GM06990 (cell line): ENCODE measurements around the gene KRT7.
A peak's percentile ranks its signal among the peaks of the same experiment; 100 is the strongest.
"Not testable (repeated sequence)": the region's sequence is repeated elsewhere in the genome, so short reads cannot be mapped to it uniquely, and the experiment has no call there.

Source experiments
- DNase-seq: peaks from one replicate; pipeline ENCODE4 v3.0.0-alpha.2; 2011; ENCODE audit not compliant: insufficient read length; ENCODE audit errors: extremely low read depth
- H3K27me3 ChIP-seq: replicated peaks from 2 replicates; pipeline ENCODE4 v1.6.0; 2011; ENCODE audit warnings: low read length; ENCODE audit not compliant: control insufficient read depth, insufficient read depth
- H3K36me3 ChIP-seq: 2 replicates; pipeline ENCODE4 v1.5.1; 2011; ENCODE audit warnings: low read length; ENCODE audit not compliant: control insufficient read depth, insufficient read depth
- H3K4me3 ChIP-seq: replicated peaks from 2 replicates; pipeline ENCODE4 v1.5.1; 2011; ENCODE audit warnings: low read depth, mild to moderate bottlenecking, control low read depth, low read length
- CTCF ChIP-seq: IDR thresholded peaks from 2 replicates; pipeline ENCODE4 v1.5.1; 2011; ENCODE audit warnings: low read length, control low read depth, mild to moderate bottlenecking, inconsistent platforms; ENCODE audit not compliant: insufficient read depth, poor library complexity, severe bottlenecking

KRT7 gene

GRCh38 chr12:52248541-52249461, 15.8 kb downstream of the KRT7 start:
- Histone ChIP-seq H3K4me3 (no peak overlapping the region), H3K27me3 (no peaks in the 10 kb centered on the region), H3K36me3 (no peaks in the 10 kb centered on the region; the same call in 1 of the 2 replicates)
- no peak for TF ChIP-seq CTCF
- no peak for DNase-seq

- no peak for TF ChIP-seq CTCF
- no peaks in the 10 kb centered on the region for H3K27me3 ChIP-seq
- no peaks in the 10 kb centered on the region; the same call in 1 of the 2 replicates for H3K36me3 ChIP-seq
- no peak overlapping the region for H3K4me3 ChIP-seq
- DNase-seq, result no peak
Measured at GRCh38 chr12:52249511-52250047, 16.5 kb downstream of the KRT7 start.

GRCh38 chr12:52250048-52250990, 17.3 kb downstream of the KRT7 start:
- H3K36me3 ChIP-seq, result no peaks in the 10 kb centered on the region; the same call in 1 of the 2 replicates
- no peak for DNase-seq
- no peak for TF ChIP-seq CTCF
- no peak overlapping the region for H3K4me3 ChIP-seq
- no peaks in the 10 kb centered on the region for H3K27me3 ChIP-seq

GRCh38 chr12:52251367-52252051, 18.5 kb downstream of the KRT7 start:
- TF ChIP-seq CTCF, result no peak

GRCh38 chr12:52252175-52252615, 19.2 kb downstream of the KRT7 start:
- peak; percentile 34 for TF ChIP-seq CTCF
- H3K27me3 ChIP-seq, H3K4me3 ChIP-seq, DNase-seq, H3K36me3 ChIP-seq: not testable (repeated sequence)

More at GRCh38 chr12:52251367-52252051, 18.5 kb downstream of the KRT7 start:
- DNase-seq, result no peak
- no peaks in the 10 kb centered on the region for H3K27me3 ChIP-seq
- H3K36me3 ChIP-seq, result no peaks in the 10 kb centered on the region; the same call in 1 of the 2 replicates
- H3K4me3 ChIP-seq, result no peak overlapping the region
